Femur (tissue), 1 donor: Measurements from ENCODE around the gene TNFRSF4.
A peak's percentile ranks its signal among the peaks of the same experiment; 100 is the strongest.

ENCODE experiments used
- DNase-seq: peaks from one replicate; pipeline ENCODE4 v3.0.0-alpha.2; 2017

TNFRSF4 gene

DNA sequence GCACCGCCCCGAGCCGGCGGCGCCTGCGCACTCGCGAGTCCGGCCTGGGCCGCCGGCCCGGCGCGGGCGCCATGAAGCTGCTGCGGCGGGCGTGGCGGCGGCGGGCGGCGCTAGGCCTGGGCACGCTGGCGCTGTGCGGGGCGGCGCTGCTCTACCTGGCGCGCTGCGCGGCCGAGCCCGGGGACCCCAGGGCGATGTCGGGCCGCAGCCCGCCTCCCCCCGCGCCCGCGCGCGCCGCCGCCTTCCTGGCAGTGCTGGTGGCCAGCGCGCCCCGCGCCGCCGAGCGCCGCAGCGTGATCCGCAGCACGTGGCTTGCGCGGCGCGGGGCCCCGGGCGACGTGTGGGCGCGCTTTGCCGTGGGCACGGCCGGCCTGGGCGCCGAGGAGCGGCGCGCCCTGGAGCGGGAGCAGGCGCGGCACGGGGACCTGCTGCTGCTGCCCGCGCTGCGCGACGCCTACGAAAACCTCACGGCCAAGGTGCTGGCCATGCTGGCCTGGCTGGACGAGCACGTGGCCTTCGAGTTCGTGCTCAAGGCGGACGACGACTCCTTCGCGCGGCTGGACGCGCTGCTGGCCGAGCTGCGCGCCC, 18.3 kb upstream of the TNFRSF4 start, which contains the start of gene B3GALT6:
Gene B3GALT6, plus strand, starts transcription at position 30 of the 588 bp plus-strand sequence. Its CDS starts 42 bp downstream, at position 72.
- DNase-seq, result no peak

GRCh38 chr1:1231400-1232207, 17.7 kb upstream of the TNFRSF4 start, which contains the start of gene SDF4:
SDF4 (minus strand) TSS chr1:1232001; CDS start chr1:1228772, 3,229 bp downstream.
- DNase-seq, result peak; percentile 97

GRCh38 chr1:1230656-1231399, 16.9 kb upstream of the TNFRSF4 start:
- DNase-seq, result no peak

DNA sequence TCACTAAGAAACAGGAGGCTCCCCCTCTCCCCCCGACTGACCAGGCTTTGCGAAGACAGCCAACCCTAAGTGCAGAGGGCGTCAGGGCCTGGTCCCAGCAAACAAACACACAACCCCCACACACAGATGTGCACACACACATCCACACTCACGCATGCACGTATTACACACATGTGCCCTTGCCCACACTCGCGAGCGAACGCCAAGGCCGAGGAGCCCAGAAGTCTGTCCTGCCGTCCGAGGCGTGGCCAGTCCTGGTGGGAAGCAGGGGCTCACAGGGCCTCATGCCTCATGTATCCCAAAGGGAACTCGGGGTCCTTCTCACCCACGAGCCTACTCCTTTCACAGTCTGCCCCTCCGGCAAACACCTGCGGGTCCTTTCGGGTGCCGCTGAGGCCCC, 15.8 kb upstream of the TNFRSF4 start:
- no peak for DNase-seq

DNA sequence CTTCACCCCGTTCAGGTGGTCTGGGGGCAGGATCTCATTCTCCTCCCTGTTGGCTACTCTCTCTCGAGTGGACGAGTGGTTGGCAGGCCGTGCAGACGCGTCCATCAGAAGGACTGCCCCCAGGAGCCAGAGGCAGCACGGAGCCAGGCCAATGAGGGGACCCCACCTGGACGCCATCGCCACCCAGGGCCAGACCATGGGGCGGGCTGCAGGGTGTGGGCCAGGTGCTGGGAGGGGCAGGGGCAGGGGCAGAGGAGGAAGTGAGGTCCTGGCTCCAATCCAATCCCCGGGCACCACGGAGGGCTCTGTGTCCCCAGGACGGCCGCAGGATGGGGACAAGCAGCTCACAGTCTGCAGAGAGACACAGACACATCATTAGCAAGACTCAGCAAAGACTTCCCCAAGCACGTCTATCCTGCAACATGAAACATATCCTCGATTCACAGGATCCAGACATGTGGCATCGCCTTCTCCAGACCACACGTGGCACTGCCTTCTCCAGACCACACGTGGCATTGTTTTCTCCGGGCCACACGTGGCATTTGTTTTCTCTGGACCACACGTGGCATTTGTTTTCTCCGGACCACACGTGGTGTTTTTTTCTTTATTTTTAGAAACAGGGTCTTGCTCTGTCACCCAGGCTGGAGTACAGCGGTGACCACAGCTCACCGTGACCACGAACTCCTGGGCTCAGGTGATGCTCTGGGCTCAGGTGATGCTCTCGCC, 14.8 kb upstream of the TNFRSF4 start:
- no peak for DNase-seq

- no peak for DNase-seq
Measured at GRCh38 chr1:1228187-1228586, 14.2 kb upstream of the TNFRSF4 start.

GRCh38 chr1:1227386-1227785, 13.4 kb upstream of the TNFRSF4 start:
- no peak for DNase-seq

DNA sequence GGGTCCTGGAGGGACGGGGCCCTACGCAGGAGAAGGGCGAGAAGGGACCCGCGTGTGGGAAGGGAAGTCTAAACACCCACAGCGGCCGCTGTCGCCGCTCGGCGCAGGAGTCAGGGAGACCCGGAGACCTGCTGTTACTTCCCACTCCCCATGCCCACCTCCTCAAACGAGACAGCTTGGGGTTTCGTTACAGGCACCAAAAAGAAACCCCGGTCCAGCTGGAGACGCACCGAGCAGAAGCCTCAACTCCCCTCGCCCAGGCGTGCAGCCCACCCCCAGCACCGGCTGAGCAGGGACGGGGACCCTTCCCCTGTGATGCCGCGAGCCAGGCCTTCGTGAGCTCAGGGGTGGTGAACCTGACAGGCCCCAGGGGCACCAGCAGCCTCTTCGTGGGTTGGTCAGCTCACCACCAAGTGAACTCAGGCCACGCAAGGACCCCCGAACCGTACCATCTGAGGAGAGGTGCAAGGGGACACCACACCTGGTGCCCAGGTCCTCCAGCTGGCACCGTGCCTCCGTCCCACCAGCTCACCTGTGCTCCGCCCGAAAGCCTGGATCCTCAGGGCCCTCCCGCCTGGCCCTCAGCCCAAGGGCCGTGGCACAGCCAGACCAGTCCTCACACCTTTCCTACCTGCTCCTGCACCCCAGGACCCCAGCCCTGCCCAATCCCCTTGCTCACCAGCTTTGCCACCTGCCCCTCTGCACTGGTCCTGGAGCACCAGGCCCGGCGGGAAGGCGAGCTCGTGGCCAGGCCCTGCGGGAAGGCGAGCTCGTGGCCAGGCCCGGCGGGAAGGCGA, 12.8 kb upstream of the TNFRSF4 start:
- no peak for DNase-seq

GRCh38 chr1:1225913-1226312, 12.0 kb upstream of the TNFRSF4 start:
- no peak for DNase-seq

DNA sequence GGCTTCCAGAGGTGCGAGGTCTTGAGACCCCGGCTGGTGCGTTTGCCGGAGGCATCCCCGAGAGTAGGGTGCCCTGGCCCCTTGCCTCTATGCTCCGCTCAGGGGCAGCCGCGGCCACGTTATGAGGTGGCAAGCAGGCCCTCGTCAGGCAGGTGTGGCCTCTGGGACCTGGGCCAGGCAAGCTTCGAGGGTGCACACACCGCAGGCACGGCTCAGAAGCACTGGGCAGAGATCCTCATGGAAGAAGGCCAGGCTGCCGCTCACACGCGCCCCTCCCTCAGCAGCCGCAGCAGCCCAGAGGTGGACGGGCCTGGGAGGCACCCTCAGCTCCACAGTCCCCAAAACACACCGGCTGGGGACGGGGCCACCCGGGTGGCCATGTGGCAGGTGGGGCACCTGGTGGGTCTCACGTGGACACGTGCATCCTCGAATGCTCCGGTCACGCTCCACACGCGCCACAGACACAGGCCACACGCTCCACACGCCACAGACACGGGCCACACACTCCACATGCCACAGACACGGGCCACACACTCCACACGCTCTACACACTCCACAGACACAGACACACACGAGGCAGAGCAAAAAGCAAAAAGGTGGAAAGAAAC, 11.4 kb upstream of the TNFRSF4 start:
- no peak for DNase-seq

- DNase-seq, result no peak
Measured at GRCh38 chr1:1223891-1224290, 9.9 kb upstream of the TNFRSF4 start.

DNA sequence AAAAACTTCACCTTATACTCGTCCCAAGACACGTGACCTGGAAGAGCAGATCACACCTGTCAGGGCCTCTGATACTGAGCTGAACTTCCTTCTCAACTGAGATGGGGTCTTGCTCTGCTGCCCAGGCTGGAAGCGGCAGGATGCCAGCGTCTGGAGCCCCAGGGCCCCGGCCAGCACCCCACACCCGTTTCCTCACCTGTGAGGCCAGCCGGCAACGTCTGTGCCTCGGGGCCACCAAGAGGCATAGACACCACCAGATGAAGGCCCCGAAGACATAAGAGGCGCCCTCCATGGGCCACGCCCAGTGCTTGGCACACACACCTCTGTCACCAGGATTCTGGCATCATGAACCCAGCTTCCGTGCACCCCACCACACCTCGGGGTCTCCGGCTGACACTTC, 9.4 kb upstream of the TNFRSF4 start:
- DNase-seq, result no peak

- DNase-seq, result no peak
Measured at GRCh38 chr1:1222575-1223225, 8.7 kb upstream of the TNFRSF4 start.

DNA sequence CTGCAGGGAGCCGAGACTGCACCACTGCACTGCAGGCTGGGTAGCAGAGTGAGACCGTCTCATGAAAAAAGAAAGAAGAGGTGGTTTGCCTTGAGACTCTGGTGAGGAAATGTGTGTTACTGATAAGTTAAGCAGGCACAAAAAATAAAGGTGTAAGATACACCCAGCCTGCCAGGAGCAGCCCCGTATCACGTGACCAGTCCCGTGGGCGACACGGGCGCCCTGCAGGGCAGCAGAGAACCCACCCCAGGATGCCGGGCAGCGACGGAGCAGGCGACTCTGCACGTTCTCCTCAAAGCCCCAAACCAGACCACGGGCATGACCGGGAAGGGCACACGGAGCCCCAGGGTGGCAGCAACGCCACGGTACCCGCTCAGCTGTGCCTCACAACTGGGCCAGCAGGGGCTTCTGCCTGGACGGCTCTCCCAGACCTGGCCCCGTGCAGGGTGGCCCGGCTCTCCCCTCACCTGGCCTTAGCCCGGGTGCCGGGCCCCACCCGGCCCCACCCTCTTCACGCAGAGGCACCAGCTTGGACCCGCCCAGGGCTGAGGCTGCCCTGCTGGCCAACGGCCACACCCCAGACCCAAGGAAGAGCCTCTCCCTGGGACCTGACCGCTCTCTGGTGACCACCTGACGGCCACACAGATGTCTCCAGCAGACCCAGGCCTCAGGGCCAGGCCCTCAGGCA, 8.1 kb upstream of the TNFRSF4 start:
- DNase-seq, result no peak

DNA sequence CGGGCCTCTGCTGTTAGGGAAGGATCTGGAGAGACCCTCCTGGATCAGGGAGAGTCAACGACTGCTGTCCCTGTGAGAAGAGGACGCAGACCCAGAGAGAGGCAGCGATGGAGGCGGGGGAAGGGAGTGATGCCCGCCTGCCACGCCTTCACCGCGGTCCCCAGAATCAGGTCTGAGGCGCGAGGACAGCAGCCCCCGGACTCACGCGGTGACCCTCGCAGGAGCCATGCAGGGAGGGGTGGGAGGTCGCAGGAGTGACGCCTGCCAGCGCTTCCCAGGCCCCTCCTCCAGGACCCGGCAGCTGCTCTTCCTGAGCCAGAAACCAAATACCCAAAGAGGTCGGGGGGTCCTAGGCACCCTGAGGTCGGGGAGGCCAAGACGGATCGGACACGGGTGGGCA, 6.2 kb upstream of the TNFRSF4 start:
- no peak for DNase-seq

GRCh38 chr1:1219341-1219740, 5.4 kb upstream of the TNFRSF4 start:
- no peak for DNase-seq

GRCh38 chr1:1218524-1219200, 4.7 kb upstream of the TNFRSF4 start:
- DNase-seq, result no peak

GRCh38 chr1:1217621-1218523, 3.9 kb upstream of the TNFRSF4 start:
- DNase-seq, result no peak
